ENCODE results near the gene LCE6A.
A peak's percentile ranks its signal among the peaks of the same experiment; 100 is the strongest.

Gene LCE6A, protein sequence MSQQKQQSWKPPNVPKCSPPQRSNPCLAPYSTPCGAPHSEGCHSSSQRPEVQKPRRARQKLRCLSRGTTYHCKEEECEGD

DNA sequence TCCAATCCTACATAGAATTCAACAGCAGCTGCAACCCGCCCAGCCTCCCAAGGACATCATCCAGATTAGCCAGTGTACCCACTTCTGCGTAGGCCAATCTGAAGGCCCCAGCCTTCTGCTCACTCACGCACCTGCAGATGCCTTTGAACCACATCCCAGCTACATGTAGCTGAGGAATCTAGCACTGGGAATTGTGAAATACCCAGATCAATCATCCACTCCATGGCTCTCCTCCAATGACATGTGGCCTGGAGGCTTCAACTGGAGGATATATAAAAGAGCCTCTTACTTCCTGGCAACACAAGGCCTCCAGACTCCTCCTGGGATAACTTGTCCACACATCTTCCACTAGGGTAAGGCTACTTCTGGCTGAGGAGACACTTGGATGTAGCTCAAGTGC lies at the start of gene LCE6A:
Gene LCE6A, plus strand, starts transcription at position 301 of the 400 bp plus-strand sequence. CDS start 665 bp downstream, outside the sequence.
- no peak for DNase-seq

DNA sequence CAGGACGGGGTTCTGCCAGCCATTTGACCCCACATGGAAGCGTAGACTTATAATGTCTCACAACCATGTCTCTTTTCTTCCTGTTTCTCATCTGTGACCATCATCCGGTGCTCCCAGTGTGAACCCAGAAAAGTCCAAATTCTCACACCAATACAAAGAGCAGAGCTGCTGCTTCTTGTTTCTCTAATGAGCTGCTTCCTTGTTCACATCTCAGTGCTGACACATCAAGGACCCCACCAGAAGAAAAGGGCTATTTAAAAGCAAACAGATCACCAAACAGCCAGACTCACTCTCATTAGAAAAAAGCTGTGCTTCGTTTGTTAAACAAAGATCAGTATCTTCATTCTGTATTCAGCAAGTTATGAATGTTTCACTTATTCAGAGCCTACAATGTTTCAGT lies 47.0 kb upstream of the LCE6A start:
- no peak for DNase-seq

DNA sequence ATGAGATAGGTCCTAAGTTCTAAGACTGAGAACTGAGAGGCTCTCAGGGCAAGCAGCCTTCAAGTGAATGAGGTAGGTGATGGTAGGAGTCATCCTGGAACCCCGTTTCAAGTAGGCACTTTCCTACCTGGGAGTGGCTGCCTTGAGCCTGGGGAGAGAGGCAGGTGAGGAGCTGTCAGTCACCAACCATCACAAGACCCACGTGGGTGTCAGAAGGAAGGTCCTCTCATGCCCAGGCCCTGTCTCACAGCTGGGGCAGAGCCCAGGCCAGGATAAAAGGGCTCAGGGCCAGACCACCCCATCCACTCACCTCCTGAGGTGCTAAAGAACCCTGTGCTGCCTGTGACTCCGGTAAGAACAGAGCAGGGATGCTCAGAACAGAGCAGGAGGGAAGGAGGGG lies 46.2 kb upstream of the LCE6A start, which contains the start of gene LCE1D:
Gene LCE1D, plus strand, starts transcription at position 301 of the 400 bp plus-strand sequence. CDS start 1,074 bp downstream, outside the sequence.
- DNase-seq: no peak

DNA sequence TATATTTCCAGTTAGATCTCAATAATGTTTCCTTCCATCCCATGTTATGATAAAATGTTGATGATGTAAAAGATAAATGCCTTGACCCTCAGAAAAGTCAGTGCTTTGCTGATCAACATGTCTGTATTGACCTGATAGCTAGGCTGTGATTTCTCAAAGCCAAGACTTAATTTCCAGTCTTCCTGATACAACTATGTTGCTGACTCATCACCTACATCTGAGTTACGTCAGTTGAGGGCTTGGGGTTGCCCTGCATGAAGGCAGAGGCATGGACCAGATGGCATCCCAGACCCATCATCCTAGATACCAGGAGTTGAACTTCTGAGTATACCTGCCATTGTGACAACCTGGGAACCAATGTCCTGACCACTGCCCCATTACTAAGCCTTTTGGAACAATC lies 41.3 kb upstream of the LCE6A start:
- no peak for DNase-seq

DNA sequence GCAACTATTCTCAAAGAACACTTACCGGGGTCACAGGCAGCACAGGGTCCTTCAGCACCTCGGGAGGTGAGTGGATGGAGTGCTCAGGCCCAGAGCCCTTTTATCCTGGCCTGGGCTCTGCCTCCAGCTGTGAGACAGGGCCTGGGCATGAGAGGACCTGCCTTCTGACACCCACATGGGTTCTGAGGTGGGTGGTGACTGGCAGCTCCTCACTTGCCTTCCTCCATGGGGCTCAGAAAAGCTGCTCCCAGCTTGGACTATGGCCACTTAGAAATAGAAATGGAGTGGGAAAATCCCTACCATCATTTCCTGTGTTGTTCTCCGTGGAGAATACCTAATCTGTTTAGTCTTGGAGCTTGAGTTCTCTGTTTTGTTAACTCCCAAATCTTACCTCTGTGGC lies 36.1 kb upstream of the LCE6A start, which contains the start of gene LCE1C:
Gene LCE1C, minus strand, starts transcription at position 76 of the 400 bp plus-strand sequence. CDS start 1,173 bp downstream, outside the sequence.
- DNase-seq: no peak

DNA sequence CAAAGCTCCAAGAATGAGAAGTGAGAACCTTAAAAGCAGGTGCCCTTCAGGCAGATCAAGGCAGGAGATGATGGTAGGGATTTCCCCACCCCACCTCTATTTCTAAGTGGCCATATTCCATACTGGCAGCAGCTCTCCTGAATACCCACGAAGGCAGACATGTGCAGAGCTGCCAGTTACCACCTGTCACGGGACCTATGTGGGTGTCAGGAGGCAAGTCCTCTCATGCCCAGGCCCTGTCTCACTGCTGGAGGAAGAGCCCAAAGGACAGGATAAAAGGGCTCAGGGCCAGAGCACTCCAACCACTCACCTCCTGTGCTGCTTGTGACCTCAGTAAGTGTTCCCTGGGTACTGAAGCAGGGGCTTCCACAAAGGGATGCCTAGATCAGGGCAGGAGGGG lies 31.6 kb upstream of the LCE6A start:
- no peak for DNase-seq

DNA sequence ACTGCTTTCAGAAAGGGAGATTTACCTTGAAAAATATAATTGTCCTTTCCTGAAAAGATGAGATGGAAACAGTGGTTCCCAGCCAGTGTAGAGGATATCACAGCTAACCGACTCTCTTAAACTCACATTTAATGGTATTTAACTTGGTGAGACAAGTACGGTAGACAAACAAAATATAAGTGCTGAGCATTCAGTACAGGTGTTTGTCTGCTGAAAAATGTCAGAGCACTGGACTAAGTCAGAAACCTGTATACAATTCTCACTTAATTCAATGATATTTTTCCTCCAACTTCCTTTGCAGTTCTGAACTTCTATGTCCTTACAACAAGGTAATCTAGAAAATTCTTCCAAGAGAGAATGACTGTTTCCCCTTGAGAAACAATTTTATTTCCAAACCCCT lies 31.0 kb upstream of the LCE6A start, which contains the start of gene LCE1B:
Gene LCE1B, plus strand, starts transcription at position 301 of the 400 bp plus-strand sequence. CDS start 476 bp downstream, outside the sequence.
- no peak for DNase-seq

DNA sequence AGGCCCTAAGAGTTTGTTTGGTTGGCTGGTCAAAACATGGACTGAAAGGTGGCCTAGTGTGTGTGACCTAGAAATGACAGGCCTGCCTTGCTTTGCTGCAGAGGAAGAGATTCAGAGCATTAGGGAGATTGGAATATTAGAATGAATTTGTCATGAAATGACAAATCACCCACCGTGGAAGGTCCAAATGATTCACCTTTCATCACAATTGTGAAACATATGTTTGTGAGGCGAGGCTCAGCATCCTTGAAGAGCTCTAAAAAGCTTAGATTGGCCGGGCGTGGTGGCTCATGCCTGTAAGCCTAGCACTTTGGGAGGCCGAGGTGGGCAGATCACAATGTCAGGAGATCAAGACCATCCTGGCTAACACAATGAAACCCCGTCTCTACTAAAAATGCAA lies 25.3 kb upstream of the LCE6A start:
- DNase-seq: no peak

DNA sequence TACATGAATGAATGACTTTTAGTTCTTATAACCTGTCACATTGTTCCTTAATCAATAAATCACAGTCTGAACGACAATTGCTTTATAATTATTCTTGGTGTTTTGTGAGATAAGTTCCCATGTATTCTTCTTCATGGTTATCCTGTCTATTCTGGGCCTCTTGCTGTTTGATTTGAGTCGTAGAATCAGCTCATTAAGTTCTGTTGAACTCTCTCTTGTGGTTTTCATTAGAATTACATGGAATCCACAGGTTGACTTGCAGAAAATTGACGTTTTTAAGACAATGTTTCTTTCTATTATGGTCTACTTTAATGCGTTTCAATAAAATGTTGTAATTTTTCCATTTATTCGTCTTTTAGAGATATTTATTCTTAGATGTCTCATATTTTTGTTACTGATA lies 19.4 kb upstream of the LCE6A start:
- no peak for DNase-seq

DNA sequence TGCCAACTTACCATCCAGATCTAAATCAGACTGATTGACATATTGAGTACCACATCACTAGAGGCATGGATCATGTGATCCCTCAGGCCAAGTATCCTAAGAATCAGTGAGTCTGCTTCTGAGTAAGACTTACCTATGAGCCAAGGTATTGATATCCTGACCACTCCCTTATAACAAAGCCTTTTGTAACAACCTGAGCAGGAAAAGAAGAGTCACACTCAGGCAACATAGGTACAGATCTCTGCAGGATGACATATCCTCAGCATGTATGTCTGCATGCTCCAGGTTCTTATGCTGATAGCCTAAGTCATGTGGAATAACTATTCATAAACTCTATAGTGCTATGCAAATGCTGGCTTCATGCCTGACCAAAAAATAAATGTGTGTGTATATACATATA lies 17.7 kb upstream of the LCE6A start:
- DNase-seq: no peak

DNA sequence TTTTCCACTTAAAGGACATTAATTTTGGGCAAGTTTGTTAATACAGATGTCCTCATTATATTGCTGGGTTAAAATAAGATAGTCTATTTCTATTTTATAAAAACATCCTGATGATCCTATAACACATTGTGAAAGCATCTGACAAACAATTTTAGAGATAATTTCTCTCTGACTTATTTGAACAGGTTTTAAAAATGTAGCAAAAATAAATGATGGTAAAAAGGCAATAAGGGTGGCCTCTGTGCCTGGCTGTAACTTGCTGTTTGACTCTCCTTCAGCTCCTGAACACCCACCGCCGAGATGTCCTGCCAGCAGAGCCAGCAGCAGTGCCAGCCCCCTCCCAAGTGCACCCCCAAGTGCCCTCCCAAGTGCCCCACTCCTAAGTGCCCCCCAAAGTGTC lies 15.5 kb upstream of the LCE6A start, which contains the start of gene LCE1A:
Gene LCE1A, plus strand, starts transcription at position 301 of the 400 bp plus-strand sequence. Its CDS starts 0 bp downstream, at position 301.
- no peak for DNase-seq

DNA sequence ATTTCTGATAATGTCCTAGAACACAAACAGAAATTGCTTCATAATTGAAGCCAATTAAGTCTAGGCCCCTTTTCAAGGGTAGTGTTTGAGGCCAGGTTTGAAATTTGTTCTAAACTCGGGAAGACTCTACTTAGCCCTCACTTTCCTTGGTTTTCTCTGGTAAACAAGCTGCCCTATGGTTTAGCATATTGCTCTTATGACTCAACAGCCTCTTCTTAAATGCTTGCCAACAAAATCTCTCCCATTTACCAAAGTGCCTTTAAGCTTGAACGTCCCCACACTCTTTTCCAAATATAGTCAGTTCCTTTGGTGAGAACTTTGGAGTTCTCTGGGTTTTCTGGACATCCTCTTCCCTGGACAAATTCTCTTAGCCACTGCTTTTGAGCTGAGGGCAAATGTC lies 5.8 kb upstream of the LCE6A start:
- DNase-seq: no peak

DNA sequence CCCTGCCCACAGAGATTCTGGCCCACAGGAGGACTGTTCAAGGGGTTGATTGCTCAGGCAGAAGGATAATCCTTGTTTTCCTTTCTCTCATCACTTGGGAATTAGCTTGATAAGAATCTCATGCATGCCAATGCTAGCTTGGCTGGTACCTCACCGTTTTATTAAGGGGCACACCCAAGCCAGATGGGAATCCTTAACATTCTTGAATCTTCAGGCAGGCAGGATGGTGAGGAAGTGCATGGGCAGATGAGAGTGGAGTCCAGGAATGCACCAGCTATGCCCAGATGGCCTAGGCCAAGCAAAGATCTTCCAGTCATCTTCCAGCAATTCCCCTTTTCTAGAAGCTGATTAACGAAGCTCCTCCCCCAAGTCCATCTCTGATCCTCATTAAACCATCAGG lies 13.0 kb downstream of the LCE6A start:
- DNase-seq: no peak

DNA sequence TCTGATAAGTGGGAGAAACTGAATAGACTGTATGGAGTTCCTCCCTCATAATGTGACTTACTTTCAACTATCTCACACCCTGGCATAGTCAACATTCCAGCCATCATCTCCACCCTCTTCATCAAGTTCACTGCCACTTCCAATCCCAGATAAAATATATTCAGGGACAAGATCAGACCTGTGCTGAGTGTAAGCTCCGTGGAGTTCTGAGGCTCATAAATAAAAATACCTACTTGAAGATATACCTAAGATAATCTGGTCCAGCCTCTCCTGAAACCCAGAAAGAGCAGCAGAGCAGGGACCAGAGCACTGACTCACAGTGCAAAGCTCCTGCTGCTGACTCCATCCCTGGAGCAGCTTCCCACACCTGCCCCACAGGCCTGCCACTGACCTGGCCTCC lies 15.4 kb downstream of the LCE6A start:
- DNase-seq: no peak

DNA sequence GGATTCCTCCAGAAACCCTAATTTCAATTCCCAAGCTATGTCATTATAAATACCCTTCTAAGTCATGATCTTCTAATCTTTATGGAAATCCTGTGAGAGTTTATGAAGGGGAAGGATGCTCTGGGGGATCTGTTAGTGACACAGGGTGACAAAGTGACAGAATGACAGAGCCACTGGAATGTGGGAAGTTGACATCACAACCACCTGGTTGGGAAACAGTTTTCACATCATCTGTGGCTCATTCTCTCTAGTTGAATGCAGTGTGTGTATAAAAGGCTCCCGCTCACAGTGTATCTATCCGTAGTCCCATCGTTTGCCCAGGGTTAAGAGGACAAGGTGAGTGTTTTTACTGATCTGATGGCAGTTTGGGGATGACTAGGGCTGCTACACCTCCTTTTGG lies 17.0 kb downstream of the LCE6A start, which contains the start of gene LCE7A:
Gene LCE7A, plus strand, starts transcription at position 301 of the 400 bp plus-strand sequence. CDS start 702 bp downstream, outside the sequence.
- DNase-seq: no peak

DNA sequence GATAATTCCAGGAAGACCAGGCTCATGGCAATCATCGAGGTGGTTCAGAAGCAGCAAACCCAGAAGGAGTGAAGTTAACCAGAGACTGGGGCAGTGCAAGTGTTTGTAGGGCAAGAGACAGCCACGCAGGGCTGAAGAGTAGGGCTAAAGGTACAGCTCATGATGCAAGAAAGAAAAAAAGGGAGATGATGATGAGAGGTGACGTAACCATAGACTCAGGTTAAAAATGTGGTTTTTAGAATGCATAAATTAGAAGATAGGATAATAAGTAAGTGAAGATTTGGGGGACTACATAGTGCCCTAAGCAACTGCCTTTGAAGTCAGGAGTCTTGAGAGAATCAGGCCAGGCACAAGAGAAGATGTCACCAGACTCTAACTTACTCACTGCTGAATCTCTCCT lies 17.5 kb downstream of the LCE6A start:
- no peak for DNase-seq

DNA sequence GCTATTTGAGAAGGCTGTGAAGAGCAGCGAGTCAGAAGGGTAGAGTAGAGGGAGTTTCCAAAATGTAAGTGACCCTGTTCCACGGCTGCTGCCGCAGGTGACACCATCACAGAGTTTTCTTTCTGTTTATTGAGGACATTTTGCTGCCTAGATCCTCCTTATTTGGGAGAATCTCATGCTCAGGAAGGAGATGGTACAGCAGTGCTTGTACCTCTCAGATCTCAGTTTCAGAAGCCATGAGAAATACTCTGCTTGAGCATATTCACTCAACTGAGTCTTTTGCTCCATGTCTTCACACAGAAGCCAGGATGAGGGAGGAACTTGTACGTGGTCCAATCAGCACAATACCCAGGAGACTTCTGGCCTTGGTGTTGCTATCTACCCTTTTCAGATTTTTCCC lies 18.7 kb downstream of the LCE6A start:
- no peak for DNase-seq

DNA sequence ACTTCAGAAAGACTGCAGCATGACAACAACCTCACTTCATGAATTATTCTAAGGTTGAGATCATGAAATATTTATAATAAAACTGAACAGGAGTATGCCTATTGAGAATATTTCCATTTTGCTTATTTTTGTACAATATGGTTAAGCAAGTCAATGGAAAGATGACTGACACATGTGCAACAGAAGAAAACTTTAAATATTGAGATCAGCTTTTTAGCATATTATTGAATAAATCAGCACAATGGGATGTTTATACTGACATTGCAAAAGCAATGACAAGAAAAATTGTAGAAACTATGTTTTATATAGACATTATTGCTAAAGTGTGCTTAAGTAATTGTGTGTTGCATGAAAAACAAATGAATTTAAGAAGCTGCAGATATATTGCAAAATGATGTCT lies 21.8 kb downstream of the LCE6A start:
- no peak for DNase-seq

DNA sequence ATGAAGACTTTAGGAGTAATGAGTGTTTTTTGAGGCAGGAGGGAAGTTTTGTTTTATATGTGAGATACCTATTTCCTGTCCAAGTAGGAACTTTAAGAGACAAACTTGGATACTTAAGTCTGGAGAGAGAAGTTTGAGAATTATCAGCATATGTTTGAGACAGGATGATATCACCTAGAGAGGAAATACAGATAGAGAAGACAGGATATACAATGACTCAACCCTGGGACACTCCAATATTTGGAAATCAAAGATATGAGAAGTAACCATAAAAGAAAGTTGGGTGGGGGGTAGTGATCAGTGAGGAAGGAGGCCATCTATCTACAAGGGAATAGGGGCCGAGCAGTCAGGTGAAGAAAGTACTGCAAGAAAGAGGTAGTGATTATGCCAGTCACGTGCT lies 23.7 kb downstream of the LCE6A start:
- no peak for DNase-seq

DNA sequence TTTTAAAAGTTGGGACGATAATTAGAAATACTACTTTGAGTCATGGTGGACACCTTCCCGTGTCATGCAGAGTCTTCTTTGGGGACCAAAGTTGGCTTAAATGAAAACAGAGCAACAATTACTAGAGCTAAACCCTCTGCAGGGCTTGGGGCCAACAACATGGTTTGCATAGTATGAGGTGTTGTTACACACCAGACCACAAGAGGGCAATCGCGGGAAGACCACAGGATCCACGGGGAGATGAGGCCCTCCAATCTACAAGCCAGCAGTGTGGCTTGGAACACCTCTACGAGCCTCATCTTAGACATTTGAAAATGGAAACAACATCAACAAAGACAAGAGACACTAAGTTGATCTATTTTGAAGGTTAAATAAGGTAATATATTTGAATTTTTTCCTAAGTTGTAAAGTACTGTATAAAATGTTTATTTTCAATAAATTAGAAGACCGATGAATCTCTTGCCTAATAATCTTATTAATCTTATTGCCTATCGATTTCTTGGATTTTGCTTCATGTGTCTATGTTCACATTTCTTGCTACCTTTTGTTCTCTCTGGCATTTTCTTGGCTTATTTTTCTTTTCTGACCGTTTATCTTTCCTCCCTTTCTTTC lies 27.3 kb downstream of the LCE6A start:
- DNase-seq: peak; percentile 67 to 73

DNA sequence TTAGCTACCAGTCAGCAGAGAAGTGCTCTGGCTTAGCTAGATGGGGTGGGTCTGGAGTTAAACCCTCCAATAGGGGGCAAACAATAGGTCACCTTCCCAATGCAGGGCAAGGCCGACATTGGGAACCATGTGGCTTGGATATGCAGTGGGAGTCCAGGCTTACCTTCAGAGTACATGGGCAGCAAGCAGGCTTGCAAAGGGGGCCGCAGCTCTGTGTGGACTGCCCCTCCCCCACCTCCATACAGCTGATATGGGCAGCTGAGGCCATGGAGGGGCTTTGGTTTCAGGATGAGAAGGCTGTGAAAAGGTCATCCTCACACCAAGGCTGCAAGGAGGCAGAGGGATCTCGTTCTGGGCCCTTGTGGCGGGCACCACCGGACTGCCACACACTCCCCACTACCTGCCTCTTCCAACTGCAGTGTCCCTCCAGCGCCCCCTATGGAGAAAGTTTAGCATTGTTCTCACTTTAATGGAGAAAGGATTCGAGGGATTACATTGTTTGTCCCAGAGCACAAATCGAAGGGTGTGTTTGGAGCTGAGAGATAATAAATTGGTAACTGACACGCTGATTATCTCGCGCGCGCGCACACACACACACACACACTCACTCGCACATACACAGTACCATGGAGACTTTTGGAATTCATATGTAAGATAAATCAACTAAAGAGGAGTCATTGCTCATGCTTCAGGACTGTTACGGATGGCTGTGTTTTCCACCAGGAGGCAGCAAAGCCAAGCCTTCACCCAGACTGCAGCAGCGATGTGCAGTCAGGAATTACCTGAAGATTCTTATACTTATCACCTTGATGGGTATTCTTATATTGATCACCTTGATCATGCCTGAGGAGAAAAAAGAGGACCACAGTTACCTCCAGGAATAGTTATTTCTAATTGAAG lies 28.4 kb downstream of the LCE6A start:
- DNase-seq: peak in 1 of 2 experiments; percentile 18

DNA sequence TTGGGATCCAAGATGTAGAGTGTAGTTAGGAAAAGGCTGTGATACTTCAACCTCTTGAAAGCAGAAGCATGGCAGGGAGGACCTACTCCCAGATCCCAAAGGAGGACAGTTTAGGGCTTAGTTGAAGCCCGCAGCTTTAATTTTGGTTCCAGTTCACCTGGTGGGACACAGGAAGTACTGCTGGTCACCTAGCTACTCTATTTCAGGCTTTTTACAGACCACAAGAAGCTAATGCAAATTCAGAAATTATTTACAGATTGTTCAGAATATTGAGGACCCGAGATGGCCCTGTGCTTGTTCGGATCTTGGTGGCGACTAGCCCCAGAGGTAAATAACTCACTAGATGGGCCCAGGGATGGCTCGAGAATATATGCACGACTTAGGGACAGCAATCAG lies 29.1 kb downstream of the LCE6A start:
- no peak for DNase-seq

DNA sequence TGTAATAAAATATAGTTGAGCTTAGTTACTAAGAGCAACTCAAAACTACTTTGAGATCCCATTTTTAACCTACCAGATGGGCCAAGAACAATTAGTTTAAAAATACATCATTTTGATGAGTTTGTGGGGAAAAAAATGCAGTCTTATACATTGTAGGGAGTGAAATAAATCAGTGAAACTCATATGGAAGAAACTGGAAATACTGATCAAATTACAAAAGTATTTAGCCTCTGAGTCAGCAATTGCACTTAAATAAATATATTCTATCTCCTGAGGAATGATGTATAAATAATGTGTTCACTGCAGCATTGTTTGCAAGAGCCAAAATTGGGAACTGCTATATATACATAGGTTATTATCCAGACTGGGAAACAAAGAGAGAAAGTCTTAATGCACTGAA lies 30.8 kb downstream of the LCE6A start:
- DNase-seq: no peak

DNA sequence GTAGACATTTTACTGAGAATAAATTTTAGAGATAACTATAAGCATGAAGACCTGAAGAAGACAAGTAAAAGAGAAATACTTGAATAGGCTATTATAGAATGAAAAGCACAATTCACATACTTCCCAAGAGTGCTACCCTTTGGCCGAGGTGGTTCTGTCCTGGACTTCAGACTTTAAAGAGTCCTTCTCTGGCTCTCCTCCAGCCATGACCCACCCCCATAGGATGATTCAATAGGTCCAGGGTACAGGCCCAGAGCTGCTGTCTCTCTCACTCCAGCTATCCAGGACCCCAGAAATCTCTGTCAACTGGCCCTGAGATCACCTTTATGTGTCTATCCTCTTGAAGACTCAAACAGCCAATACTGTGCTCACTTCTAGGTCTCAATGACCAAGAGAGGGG lies 34.2 kb downstream of the LCE6A start:
- no peak for DNase-seq
